ENCODE results near the gene ARNT2.

DNA sequence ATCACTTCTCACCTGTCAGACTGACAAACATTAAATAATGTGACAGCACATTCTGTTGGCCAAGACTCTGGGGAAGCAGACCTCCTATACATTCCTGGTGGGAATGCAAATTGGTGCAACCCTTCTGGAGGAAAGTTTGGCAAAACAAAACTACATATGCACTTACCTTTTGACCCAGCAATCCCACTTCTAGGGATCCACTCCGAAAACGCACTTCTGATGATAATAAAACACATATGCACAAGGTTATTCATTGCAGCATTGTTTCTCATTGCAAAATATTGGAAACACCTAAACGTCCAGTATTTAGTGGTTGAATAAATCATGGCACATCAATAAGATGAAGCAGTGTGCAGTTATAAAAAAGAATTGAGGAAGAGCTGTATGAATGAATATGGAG lies 145.5 kb downstream of the ARNT2 start:
- TF ChIP-seq POLR2A (IDR thresholded peaks at IDR 0.05) (no peak), EP300 (IDR thresholded peaks at IDR 0.05) (no peak)
